Immature natural killer cell (primary cell): ENCODE measurements around the gene RAB35. TPM values are rescaled to one million over a fixed set of nuclear protein-coding genes. Genes with fewer than 3 reads are reported as not detected.

Source experiments
- DNase-seq, 3 donors: peaks; one replicate each; pipeline ENCODE4 v3.0.0; 2022; ENCODE audit warnings: mixed read lengths in 1 of 3
- H3K27ac Mint-ChIP-seq, 6 donors: one replicate each; pipeline ENCODE4 v1.8.0; 2020; ENCODE audit warnings: mixed read lengths in 6 of 6, mild to moderate bottlenecking in 5 of 6, inconsistent platforms in 4 of 6, moderate library complexity in 3 of 6
- H3K27me3 Mint-ChIP-seq, 3 donors: one replicate each; pipeline ENCODE4 v1.8.0; 2020 to 2021; ENCODE audit warnings: low read depth in 3 of 3, mild to moderate bottlenecking in 3 of 3, mixed read lengths in 3 of 3, moderate library complexity in 3 of 3, inconsistent platforms in 1 of 3
- H3K36me3 Mint-ChIP-seq, 3 donors: one replicate each; pipeline ENCODE4 v1.8.0; 2020; ENCODE audit warnings: mixed read lengths in 3 of 3, inconsistent platforms in 2 of 3, mild to moderate bottlenecking in 2 of 3
- H3K4me1 Mint-ChIP-seq, 2 donors: one replicate each; pipeline ENCODE4 v1.8.0; 2020; ENCODE audit warnings: inconsistent platforms in 2 of 2, mild to moderate bottlenecking in 2 of 2, mixed read lengths in 2 of 2, moderate library complexity in 1 of 2
- H3K4me3 Mint-ChIP-seq, 5 donors: one replicate each; pipeline ENCODE4 v1.8.0; 2020; ENCODE audit warnings: mild to moderate bottlenecking in 5 of 5, mixed read lengths in 5 of 5, inconsistent platforms in 3 of 5, moderate library complexity in 3 of 5
- H3K9me3 Mint-ChIP-seq, 6 donors: one replicate each; pipeline ENCODE4 v1.8.0; 2020; ENCODE audit warnings: mild to moderate bottlenecking in 6 of 6, mixed read lengths in 6 of 6, inconsistent platforms in 4 of 6, moderate library complexity in 3 of 6
- polyA plus RNA-seq, 3 donors: library from polyadenylated mRNA; unstranded; fragments of 300-500 nt; fragmentation: Illumina TruSeq; gene quantifications; one replicate each; pipeline ENCODE4 v1.2.3, GENCODE V29; 2021

The RAB35 gene
- polyA plus RNA-seq, 3 donors from 2014 or later: 16.3 to 34.9 (median 26.3) TPM

DNA sequence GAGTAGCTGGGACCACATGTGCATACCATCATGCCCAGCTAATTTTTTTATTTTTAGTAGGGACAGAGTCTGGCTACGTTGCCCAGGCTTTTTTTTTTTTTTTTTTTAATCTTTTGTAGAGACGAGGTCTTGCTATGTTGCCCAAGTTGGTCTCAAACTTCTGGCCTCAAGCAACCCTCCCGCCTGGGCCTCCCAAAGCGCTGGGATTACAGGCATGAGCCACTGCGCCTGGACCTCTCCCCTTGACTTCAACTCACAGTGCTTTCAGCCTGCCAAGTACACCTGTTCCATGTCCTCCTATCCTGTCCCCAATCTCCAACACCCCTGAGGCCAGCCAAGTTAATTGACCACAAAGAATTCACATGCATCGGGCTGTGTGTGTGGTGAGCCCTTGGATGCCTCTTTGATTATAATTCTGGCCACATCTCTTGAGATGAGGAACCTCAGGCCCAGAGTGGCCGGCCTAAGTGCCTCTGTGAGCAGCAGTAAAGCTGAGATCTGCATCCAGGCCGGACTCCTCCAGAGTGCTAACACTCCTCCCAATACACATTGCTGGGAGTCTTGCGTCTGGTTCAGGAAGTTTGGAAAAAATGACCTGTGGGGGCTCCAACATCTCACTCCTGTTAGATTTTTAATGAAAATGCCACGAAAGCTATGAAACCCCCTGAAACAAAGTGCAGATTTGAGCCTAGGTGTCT is 6.8 kb downstream of the RAB35 start:
- H3K27me3 Mint-ChIP-seq: peaks cover 0 to 8% (median 6%) of the 10 kb centered on the region in 3 donors
- peaks cover 0 to 10% (median 6%) of the 10 kb centered on the region in 3 donors for H3K36me3 Mint-ChIP-seq
- H3K4me3 Mint-ChIP-seq: peak overlapping the region; percentile 59 to 90 (median 85)
- DNase-seq: no peak
- peak overlapping the region; percentile 67 to 95 (median 86) for H3K27ac Mint-ChIP-seq
- no peaks in the 10 kb centered on the region for H3K9me3 Mint-ChIP-seq
- peaks cover 69 to 85% of the 10 kb centered on the region in 2 donors for H3K4me1 Mint-ChIP-seq

GRCh38 chr12:120106151-120106550 is 10.4 kb downstream of the RAB35 start:
- H3K27ac Mint-ChIP-seq: peak overlapping the region in 4 of 6 donors; percentile 15 to 50 (median 38)
- H3K4me1 Mint-ChIP-seq: peaks cover 69 to 76% of the 10 kb centered on the region in 2 donors
- no peaks in the 10 kb centered on the region for H3K9me3 Mint-ChIP-seq
- H3K4me3 Mint-ChIP-seq: peak overlapping the region in 1 of 5 donors; percentile 16
- H3K36me3 Mint-ChIP-seq: peaks cover 0 to 23% (median 14%) of the 10 kb centered on the region in 3 donors
- H3K27me3 Mint-ChIP-seq: peaks cover 0 to 10% (median 6%) of the 10 kb centered on the region in 3 donors
- DNase-seq: no peak

GRCh38 chr12:120103371-120103770 is 13.2 kb downstream of the RAB35 start:
- no peak for DNase-seq
- H3K27ac Mint-ChIP-seq: no peak overlapping the region
- H3K27me3 Mint-ChIP-seq: peaks cover 0 to 9% (median 5%) of the 10 kb centered on the region in 3 donors
- peaks cover 0 to 27% (median 14%) of the 10 kb centered on the region in 3 donors for H3K36me3 Mint-ChIP-seq
- peak overlapping the region in 1 of 5 donors; percentile 5 for H3K4me3 Mint-ChIP-seq
- H3K9me3 Mint-ChIP-seq: no peaks in the 10 kb centered on the region
- H3K4me1 Mint-ChIP-seq: peaks cover 59 to 65% of the 10 kb centered on the region in 2 donors

DNA sequence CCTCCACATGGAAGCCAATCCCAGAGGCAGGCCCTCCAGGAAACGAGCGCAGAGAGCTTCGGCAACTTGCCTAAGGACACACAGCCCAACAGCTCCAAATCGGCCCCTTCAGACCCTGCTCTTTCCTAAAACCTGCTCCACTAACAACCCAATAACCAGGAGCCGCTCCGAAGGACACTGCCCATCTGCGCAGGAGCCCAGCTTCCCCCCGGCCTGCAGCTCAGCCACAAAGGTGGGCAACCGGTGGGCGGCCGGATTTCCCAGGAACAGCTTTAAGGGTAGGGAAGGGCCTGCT is 13.6 kb downstream of the RAB35 start:
- Mint-ChIP-seq H3K27ac (no peak overlapping the region), H3K9me3 (no peaks in the 10 kb centered on the region), H3K36me3 (peaks cover 0 to 30% (median 14%) of the 10 kb centered on the region in 3 donors), H3K4me3 (peak overlapping the region in 1 of 5 donors; percentile 5), H3K4me1 (peaks cover 55 to 61% of the 10 kb centered on the region in 2 donors), H3K27me3 (peaks cover 0 to 9% (median 5%) of the 10 kb centered on the region in 3 donors)
- no peak for DNase-seq

GRCh38 chr12:120102189-120103043 is 14.1 kb downstream of the RAB35 start:
- Mint-ChIP-seq H3K27ac (peak overlapping the region; percentile 58 to 92 (median 86)), H3K27me3 (peaks cover 0 to 12% (median 5%) of the 10 kb centered on the region in 3 donors), H3K36me3 (peaks cover 0 to 30% (median 14%) of the 10 kb centered on the region in 3 donors)

GRCh38 chr12:120101617-120102016 is 14.9 kb downstream of the RAB35 start:
- Mint-ChIP-seq H3K4me1 (peaks cover 52 to 54% of the 10 kb centered on the region in 2 donors), H3K9me3 (no peaks in the 10 kb centered on the region), H3K27me3 (peaks cover 0 to 9% (median 5%) of the 10 kb centered on the region in 3 donors), H3K27ac (peak overlapping the region; percentile 83 to 96 (median 88)), H3K36me3 (peaks cover 0 to 33% (median 14%) of the 10 kb centered on the region in 3 donors), H3K4me3 (peak overlapping the region; percentile 74 to 92 (median 84))
- no peak for DNase-seq

More at GRCh38 chr12:120102189-120103043, 14.1 kb downstream of the RAB35 start:
- peaks cover 52 to 55% of the 10 kb centered on the region in 2 donors for H3K4me1 Mint-ChIP-seq
- H3K4me3 Mint-ChIP-seq: peak overlapping the region; percentile 74 to 92 (median 84)
- H3K9me3 Mint-ChIP-seq: no peaks in the 10 kb centered on the region
- DNase-seq: no peak

DNA sequence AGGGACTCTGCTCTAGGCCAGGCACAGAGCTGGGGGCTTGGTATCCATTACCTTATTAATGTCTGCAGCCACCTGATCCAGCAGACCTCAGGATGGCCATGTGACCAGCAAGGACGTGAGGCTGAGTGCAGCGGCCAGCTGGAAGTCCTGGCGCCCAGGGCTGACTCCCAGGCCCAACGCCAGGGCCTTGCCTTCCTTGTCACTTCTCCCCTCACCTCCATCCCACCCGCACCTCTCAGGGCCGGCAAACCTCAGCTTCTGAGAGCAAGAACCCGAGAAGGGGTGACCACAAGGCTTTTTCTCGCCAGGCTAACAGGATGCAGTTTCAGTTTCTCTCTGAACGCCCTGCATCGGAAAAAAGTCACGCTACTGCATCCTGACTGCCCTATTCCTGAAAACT is 15.4 kb downstream of the RAB35 start:
- Mint-ChIP-seq H3K4me3 (peak overlapping the region; percentile 74 to 92 (median 84)), H3K9me3 (no peaks in the 10 kb centered on the region), H3K27ac (peak overlapping the region; percentile 83 to 96 (median 88)), H3K4me1 (peaks cover 50 to 52% of the 10 kb centered on the region in 2 donors), H3K36me3 (peaks cover 0 to 34% (median 12%) of the 10 kb centered on the region in 3 donors), H3K27me3 (peaks cover 0 to 9% (median 5%) of the 10 kb centered on the region in 3 donors)
- DNase-seq: peak; percentile 54 to 56 (median 54)

- Mint-ChIP-seq H3K27ac (peak overlapping the region in 3 of 6 donors; percentile 24 to 85 (median 69)), H3K4me3 (peak overlapping the region in 3 of 5 donors; percentile 6 to 84 (median 38)), H3K4me1 (peaks cover 44 to 48% of the 10 kb centered on the region in 2 donors), H3K36me3 (peaks cover 0 to 33% (median 8%) of the 10 kb centered on the region in 3 donors), H3K9me3 (no peaks in the 10 kb centered on the region), H3K27me3 (peaks cover 0 to 9% (median 3%) of the 10 kb centered on the region in 3 donors)
- no peak for DNase-seq
Measured at GRCh38 chr12:120100630-120101029, 15.9 kb downstream of the RAB35 start.

DNA sequence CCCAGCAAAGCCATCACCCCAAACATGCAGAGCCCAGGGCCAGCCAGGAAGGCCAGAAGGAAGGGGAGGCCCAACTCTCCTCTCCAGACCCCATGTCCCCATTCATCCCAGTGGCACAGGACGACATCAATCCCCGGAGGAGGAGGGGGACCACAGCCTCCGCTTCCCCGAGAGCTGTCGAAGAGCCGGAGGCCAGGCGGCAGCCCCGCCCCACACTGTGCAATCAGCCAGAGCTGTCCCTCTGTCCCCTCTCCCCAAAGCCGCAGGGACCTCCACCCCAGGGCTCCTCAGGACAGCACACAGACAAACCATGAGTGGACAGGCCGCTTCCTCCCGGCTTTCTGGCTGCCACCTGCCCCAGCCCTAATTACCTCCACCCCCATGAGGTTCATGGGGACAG is 16.8 kb downstream of the RAB35 start:
- Mint-ChIP-seq H3K27me3 (peaks cover 0 to 10% (median 3%) of the 10 kb centered on the region in 3 donors), H3K4me3 (peak overlapping the region in 1 of 5 donors; percentile 38)

DNA sequence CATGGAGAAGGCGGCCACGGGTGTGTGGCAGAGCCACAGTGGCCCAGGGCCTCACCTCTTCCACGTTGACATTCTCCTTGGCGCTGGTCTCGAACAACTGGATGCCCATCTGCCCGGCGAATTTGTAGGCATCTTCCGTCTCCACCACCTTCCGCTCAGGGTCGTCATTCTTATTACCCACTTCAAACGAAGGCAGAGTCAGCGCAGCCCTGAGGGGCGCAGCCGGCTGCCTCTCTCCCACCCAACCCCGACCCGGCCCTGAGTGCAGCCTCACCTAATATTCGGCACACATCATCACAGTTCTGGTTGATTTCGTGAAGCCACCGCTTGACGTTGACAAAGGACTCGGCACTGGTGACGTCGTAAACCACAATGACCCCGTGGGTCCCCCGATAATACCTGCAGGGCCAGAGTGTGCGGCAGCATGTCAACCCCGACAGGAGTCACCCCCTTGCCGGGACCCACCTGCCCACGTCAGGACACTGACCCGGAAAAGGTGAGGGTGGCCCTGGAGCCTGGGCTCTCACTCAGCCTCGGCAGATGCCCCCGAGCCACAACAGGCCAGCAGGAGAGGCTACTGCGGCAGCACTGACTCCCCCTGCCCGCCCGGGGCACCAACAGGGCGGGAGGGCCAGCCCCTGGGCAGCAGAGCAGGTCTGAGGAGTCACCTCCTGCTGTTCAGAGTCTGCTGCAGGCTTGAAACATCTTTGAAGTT is 17.6 kb downstream of the RAB35 start:
- peaks cover 41 to 43% of the 10 kb centered on the region in 2 donors for H3K4me1 Mint-ChIP-seq
- H3K4me3 Mint-ChIP-seq: no peak overlapping the region
- H3K27me3 Mint-ChIP-seq: peaks cover 0 to 12% (median 3%) of the 10 kb centered on the region in 3 donors
- no peak overlapping the region for H3K27ac Mint-ChIP-seq
- H3K9me3 Mint-ChIP-seq: no peaks in the 10 kb centered on the region
- DNase-seq: no peak
- H3K36me3 Mint-ChIP-seq: peaks cover 0 to 20% (median 7%) of the 10 kb centered on the region in 3 donors

More for the DNA sequence above, 16.8 kb downstream of the RAB35 start:
- peak overlapping the region in 2 of 6 donors; percentile 45 to 57 for H3K27ac Mint-ChIP-seq
- no peaks in the 10 kb centered on the region for H3K9me3 Mint-ChIP-seq
- peaks cover 40 to 43% of the 10 kb centered on the region in 2 donors for H3K4me1 Mint-ChIP-seq
- peaks cover 0 to 27% (median 8%) of the 10 kb centered on the region in 3 donors for H3K36me3 Mint-ChIP-seq
- DNase-seq: no peak

DNA sequence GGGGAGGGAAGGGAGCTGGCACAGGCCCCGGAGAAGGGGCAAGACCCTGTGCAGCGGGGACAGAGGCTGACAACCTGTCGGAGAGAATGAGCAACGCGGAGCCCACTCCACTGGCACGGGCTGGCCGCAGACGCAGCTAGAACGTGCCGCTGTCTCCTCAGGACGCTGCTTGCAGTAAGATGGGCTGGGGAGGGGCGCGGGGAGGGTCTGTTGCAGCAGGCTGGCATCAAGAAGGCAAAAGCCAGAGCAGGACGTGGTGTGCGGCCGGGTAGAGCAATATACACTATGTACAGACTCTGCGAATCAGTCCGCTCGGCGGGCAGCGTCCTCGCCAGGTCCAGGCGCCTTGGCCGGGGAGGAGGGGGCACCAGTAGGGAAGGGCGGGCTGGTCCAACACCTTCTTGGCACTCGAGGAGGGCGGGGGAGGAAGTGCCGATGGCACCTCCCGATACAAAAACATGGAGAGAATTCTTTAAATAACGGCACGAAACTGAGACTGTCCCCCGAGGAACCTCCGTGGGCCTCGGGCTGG is 19.8 kb downstream of the RAB35 start:
- Mint-ChIP-seq H3K4me3 (no peak overlapping the region), H3K27me3 (peaks cover 0 to 12% (median 3%) of the 10 kb centered on the region in 3 donors), H3K36me3 (peaks cover 0 to 17% (median 4%) of the 10 kb centered on the region in 3 donors), H3K9me3 (no peaks in the 10 kb centered on the region), H3K27ac (no peak overlapping the region), H3K4me1 (peaks cover 33 to 34% of the 10 kb centered on the region in 2 donors)
- DNase-seq: no peak

DNA sequence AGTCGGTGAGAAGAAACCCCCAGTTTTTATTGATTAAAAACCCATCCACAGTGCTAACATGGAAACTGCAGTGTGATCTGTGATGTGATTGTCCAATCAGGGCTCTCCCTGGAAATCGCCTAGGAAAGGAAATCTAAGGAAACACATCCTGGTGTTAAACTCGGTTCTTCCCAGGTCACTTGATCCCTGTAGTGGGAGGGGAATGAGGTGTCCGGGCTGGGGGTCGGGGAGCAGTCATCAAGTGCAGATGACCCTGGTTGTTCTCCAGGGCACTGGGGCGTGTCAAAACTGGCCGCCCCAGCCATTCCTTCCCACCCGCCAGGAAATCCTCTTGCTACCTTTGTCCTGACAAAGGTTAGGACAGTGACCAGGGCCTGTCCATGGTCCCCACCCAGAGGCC is 20.8 kb downstream of the RAB35 start:
- H3K27ac Mint-ChIP-seq: no peak overlapping the region

DNA sequence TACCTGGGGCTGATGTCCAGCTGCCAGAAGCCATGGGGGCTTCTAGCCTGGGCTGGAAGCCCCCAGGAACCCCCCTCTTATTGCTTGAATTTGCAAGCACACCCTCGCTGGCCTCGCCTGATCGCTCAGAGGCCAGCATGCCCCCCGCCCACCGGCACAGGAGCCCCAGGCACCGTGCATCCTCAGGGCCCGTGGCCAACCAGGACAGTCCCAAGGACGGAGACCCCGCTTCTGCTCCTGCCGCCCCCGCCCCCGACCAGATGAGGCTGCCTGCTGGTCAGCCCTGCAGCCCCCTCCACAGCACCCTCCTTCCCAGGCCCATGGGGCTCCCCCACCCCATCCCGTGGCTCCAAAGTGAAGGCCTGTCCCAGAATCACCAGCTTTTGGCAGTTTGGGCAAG is 21.2 kb downstream of the RAB35 start:
- Mint-ChIP-seq H3K4me1 (peaks cover 20 to 21% of the 10 kb centered on the region in 2 donors), H3K27ac (no peak overlapping the region), H3K36me3 (peaks cover 0 to 21% (median 4%) of the 10 kb centered on the region in 3 donors)

More for the DNA sequence above, 20.8 kb downstream of the RAB35 start:
- peaks cover 0 to 20% (median 4%) of the 10 kb centered on the region in 3 donors for H3K36me3 Mint-ChIP-seq
- peaks cover 24 to 25% of the 10 kb centered on the region in 2 donors for H3K4me1 Mint-ChIP-seq
- H3K27me3 Mint-ChIP-seq: peaks cover 0 to 6% (median 3%) of the 10 kb centered on the region in 3 donors
- H3K9me3 Mint-ChIP-seq: no peaks in the 10 kb centered on the region
- DNase-seq: no peak
- H3K4me3 Mint-ChIP-seq: no peak overlapping the region

More for the DNA sequence above, 21.2 kb downstream of the RAB35 start:
- H3K27me3 Mint-ChIP-seq: peaks cover 0 to 6% (median 3%) of the 10 kb centered on the region in 3 donors
- no peaks in the 10 kb centered on the region for H3K9me3 Mint-ChIP-seq
- DNase-seq: no peak
- H3K4me3 Mint-ChIP-seq: no peak overlapping the region
